ENCODE data around the gene TSPYL4.

The TSPYL4 gene

GRCh38 chr6:116221911-116222310 is 32.0 kb downstream of the TSPYL4 start:
- peak; percentile 9 for DNase-seq

DNA sequence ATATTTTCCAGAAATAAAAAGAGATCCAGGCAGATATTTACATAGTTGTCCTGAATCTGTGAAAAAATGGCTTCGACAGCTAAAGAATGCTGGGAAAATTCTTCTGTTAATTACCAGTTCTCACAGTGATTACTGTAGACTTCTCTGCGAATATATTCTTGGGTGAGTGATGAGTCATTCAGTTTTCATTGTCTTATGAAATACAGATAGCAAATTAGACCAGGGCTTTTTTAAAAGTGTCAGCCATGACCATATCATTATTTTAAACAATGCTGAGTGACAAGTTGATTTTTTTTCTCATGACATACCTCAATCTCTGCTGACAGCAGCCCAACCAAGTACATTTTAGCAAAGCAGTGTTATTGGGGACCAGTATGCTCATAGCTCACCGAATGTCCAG is 32.8 kb downstream of the TSPYL4 start:
- DNase-seq, result peak; percentile 43

DNA sequence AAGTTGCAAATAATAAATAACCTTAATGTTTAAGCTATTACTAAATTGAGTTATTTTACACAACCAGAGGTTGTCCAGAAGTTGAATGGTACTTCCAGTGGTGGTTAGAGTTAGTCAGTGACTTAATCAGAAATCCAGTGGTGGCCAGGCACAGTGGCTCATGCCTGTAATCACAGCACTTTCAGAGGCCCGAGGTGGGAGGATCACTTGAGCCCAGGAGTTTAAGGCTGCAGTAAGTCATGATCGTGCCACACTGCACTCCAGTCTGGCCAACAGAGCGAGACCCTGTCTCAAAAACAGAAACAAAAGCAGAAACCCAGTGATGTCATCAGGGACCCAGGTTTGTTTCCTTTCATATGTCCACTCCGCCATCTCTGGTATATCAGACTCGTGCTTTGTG is 35.0 kb downstream of the TSPYL4 start:
- DNase-seq, result no peak

- DNase-seq, result peak; percentile 21
Measured at GRCh38 chr6:116218172-116218633, 35.7 kb downstream of the TSPYL4 start.

- DNase-seq, result peak; percentile 53
Measured at GRCh38 chr6:116217069-116217468, 36.8 kb downstream of the TSPYL4 start.

DNA sequence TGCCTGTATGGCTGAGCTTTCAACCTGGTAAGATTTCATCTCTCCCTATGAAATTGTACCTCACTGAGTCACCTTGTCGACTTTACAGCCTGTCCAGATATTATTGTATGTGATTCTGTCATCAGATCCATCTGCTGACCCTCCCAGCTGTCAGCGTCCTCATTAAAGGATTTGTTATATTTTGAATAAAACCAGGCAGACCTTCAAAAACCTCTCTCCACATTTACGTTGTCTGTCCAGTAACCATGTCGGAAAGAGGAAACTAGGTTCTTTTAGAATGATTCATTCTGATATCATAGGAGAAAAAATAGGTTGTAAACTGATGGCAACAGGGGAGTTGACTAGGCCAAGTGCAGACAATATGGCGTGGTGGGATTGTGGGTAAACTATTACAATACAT is 38.5 kb downstream of the TSPYL4 start:
- peak; percentile 21 for DNase-seq

GRCh38 chr6:116214681-116215080 is 39.2 kb downstream of the TSPYL4 start:
- no peak for DNase-seq

DNA sequence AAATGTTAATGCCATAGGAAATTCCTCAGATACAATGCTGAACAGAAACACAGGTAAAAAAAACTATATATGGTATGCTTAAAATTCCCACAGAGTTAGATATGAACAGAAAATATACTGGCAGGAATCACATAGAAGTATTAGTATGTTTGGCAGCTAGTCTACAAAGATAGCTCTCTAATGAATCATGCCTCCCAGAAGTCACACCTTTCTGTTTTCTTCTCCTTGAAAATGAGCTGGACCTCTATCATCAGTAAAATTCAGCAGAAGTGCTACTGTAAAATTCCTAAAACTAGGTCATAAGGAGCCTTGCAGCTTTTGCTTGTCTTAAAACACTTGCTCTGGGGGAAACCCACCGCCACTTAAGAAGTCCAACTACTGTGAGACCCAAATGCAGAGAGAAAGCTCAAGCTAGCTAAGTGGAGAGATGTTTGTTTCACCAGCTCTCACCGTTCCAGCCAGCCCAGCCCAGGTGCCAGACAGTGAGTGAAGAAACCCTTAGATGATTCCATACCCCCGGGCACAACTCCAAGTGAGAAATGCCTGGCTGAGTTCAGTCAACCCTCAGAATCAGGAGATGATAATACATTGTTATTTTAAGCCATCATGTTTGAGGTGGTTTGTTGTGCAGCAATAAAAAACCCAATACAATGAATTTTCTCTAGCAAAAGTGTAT is 43.0 kb downstream of the TSPYL4 start:
- DNase-seq, result peak; percentile 69

GRCh38 chr6:116210316-116210715 is 43.6 kb downstream of the TSPYL4 start:
- no peak for DNase-seq

DNA sequence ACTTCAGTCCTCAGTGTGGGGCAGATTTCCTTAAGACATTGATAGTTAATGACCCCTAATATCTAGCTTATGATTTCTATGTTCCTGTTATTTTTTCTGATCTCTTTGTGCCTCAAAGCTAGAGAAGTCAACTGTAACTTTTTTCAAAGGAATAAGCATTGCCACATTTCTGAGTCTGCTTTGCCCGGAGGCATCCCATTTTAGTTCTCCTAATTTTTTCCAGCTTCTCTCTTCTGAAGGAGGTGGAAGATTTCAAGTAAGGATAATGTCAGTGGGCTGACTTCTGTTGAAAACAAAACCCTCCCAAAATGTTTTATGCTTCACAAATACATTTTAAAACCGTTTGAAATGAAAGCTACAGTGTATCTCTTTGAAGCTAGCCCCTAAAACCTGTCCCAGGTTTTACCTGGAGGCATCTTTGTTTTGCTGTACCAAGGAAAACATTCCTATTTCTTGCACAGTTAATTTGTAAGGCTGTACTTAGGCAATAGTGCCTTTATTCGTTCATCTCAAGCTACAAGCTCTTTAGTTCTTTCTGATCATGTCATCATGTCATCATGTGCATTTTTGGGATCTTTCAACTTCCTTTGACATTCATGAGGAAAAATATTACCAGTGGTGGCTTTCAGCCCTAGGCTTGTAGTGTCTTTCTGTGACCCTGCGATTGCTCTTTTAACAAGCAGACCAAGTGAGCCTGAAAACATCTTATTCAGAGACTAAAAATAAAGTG is 45.7 kb downstream of the TSPYL4 start:
- no peak for DNase-seq

GRCh38 chr6:116206231-116206903 is 47.5 kb downstream of the TSPYL4 start:
- DNase-seq, result peak; percentile 46

DNA sequence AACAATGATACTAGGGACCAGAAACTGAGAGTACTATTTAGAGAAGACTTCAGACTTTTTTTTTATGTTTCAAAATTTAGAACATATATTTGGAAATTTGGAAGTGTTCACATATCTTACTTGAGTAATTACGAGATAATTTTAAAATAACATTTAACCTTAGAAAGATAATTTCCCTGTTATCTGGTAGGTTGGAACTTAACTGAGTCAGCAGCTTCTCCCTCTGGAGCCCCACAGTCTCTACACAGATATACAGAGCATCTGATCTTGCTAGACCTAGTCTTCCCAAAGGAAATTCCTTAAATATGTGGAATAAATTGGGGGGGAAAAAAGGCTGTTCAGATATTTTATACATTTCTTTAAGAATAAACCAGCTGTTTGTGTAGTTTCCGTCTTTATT is 48.6 kb downstream of the TSPYL4 start:
- peak; percentile 6 for DNase-seq

- no peak for DNase-seq
Measured at GRCh38 chr6:116201538-116201937, 52.3 kb downstream of the TSPYL4 start.

GRCh38 chr6:116200619-116201249 is 53.1 kb downstream of the TSPYL4 start:
- DNase-seq, result no peak

Data from EL (cell line).